GM12873 (cell line): ENCODE data around the gene FOXP4.

Source experiments
- TF ChIP-seq, protein P1 (sequence below): IDR thresholded peaks from 2 replicates; pipeline ENCODE4 v1.5.1; 2012; ENCODE audit warnings: low read depth, mild to moderate bottlenecking, moderate library complexity, low read length, control low read depth; ENCODE audit not compliant: insufficient read depth; ENCODE audit errors: missing control alignments

The FOXP4 gene

DNA sequence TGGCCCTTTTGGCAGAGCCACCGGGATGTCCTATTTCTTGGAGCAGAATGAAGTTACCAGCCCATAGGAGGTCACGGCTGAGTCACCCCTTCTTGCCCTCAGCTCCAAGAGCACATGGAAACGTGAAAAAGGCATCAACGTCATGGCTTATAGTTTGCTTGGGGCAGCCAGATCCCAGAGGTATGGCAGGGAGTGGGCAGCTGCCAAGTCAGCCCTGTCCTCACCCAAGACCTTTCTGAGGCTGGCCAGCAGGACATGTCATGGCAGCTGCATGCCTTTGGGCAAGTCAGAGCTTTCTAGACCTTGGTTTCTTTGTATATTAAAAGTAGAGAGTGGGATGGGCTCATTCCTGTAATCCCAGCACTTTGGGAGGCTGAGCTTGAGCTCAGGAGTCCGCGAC, 83.9 kb downstream of the FOXP4 start:
- TF ChIP-seq, protein P1, sequence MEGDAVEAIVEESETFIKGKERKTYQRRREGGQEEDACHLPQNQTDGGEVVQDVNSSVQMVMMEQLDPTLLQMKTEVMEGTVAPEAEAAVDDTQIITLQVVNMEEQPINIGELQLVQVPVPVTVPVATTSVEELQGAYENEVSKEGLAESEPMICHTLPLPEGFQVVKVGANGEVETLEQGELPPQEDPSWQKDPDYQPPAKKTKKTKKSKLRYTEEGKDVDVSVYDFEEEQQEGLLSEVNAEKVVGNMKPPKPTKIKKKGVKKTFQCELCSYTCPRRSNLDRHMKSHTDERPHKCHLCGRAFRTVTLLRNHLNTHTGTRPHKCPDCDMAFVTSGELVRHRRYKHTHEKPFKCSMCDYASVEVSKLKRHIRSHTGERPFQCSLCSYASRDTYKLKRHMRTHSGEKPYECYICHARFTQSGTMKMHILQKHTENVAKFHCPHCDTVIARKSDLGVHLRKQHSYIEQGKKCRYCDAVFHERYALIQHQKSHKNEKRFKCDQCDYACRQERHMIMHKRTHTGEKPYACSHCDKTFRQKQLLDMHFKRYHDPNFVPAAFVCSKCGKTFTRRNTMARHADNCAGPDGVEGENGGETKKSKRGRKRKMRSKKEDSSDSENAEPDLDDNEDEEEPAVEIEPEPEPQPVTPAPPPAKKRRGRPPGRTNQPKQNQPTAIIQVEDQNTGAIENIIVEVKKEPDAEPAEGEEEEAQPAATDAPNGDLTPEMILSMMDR, result no peak

DNA sequence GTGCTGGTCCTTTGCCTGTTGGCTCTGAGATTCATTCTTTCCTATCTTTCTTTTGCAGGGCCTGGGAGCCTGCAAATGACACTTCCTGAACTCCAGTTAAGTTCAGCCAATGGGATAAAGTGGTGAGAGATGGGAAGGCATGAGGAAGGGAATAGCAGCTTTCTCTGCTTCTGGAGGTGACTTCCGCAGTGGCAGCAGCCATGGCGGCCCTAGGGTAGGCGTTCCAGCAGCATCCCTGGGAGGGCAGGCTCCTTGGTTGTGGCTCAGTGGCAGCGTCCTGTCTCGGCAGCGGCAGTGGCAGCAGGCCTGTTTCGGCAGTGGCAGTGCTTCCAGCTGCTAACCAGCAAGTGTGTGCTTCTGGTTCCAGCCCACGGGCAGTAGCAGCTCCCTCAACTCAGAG, 84.8 kb downstream of the FOXP4 start:
- TF ChIP-seq, protein P1, result no peak

DNA sequence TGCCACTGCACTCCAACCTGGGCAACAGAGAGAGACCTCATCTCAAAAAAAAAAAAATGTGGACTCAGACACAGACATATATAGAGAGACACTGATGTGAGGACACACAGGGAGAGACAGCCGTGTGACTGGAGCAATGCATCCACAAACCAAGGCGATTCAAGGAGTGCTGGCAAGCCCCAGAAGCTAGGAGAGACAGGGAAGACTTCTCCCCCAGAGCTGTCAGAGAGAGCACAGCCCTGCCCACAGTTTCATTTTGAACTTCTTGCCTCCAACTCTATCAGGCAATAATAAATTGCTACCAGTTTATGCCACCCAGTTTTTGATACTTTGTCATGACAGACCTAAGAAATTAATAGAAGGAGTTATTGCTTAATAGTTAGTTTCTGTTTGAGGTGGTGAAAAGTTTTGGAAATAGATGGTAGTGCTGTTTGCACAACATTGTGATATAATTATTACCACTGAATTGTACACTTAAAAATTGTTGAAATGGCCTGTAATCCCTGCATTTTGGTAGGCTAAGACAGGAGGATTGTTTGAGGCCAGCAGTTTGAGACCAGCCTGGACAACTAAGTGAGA, 87.0 kb downstream of the FOXP4 start:
- TF ChIP-seq, protein P1, result no peak

DNA sequence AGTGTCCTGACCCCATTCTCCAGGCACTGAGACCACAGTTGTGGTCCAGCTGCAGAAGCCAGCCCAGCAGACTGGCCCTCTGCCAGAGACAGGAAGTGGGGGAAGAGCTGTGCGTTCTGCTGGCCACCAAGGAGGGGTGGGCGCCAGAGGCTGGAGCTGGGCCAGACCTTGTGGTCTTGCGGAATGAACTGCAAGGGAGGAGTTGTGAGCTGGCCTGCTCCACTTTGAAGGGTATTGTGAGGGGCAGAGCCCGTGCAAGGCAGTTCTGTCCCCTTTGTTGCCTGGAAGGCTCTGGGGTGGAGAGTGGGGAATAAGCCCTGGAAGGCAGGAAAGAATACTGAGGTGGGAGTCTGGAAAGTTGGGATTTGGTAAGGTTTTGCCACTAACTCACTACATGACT, 88.5 kb downstream of the FOXP4 start:
- TF ChIP-seq, protein P1, result no peak

DNA sequence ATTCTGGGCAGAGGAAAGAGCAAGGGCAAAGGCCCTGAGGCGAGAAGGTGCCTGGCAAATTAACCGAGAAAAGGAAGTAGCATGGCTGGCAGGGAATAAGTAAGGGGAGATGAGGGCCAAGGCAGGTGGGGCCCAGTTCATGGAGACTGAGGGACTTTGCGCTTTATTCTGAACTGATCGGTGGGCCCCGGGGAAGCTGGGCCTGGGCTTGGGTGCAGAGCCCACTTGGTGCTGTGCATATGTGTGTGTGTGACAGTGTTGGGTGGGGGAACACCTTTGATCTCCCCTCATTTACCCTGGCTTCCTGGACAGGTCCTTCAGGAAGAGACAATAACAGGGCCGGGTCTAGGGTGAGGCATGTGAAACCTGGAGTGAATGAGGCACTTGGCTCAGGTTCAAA, 89.2 kb downstream of the FOXP4 start:
- TF ChIP-seq, protein P1, result no peak

DNA sequence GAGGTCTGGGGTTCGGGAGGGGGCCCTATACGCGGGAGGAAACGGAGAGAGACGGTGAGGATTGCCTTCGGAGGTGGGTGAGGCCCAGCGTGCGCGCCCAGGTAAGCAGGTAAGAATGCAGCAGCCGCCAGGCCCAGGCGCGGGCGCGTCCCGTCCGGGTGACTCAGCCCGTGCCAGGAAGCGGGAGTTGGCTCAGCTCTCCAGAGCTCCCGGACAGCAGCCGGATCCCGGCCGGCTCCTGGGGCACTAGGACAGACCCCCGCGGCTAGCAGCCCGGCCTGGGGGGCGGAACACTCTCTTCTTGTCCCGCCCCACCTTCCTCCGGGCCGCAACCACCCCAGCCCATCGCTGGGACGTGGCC, 90.6 kb downstream of the FOXP4 start:
- TF ChIP-seq, protein P1, result no peak

DNA sequence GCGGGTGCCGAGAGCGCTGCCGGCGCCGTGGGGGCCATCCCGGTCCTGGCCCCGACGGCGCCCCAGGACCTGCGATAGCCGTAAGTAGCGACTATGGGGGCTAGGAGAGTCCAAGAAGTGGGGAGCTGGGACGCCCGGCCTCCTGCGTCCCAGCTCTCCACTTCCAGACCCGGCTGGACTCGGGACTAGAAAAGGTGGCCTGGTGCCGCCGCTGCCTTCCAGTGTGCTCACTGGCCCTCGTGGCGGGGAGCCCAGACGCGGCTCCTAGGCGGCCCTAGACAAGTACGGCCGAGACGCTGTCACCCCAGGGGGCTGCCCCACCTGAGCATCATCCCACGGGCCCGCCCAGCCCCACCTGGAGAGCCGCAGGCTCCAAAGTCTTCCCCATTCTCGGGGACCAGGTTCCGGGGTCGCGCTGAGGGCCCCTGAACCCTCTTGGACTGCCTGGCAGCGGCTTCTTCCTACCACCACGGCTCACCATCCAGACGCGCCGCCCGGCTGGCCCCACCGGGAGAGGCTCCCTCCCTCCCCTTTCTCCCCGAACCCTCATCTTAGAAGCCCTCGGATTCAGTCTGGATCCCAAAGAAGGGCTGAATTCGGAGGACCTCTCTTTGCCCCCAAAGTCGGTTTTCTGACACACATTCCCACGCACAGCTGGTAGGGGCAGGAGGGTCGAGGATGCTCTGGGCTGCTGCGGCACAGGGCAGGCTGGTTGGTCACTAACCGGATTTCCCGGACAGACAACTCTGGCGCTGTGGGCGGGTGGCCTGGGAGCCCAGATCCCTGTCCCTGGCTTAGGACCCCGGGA, 91.2 kb downstream of the FOXP4 start:
- TF ChIP-seq, protein P1, result no peak
